CD14-positive monocyte (primary cell): Measurements from ENCODE around the gene HSPA1B. TPM values are rescaled to one million over a fixed set of nuclear protein-coding genes. Genes with fewer than 3 reads are reported as not detected.
A peak's percentile ranks its signal among the peaks of the same experiment; 100 is the strongest.

Experiments used
- DNase-seq, 3 donors: peaks; one replicate each; pipeline ENCODE4 v3.0.0-alpha.2; 2011 to 2022
- H2AFZ ChIP-seq: 2 replicates; pipeline ENCODE4 v1.6.0; 2012; ENCODE audit warnings: mild to moderate bottlenecking, low read depth, low read length, inconsistent platforms; ENCODE audit not compliant: insufficient read depth, poor library complexity, severe bottlenecking
- H3K27ac ChIP-seq, 2 donors: 1 replicate in 1 of 2; 2 replicates in 1 of 2; pipeline ENCODE4 v1.5.1; 2012 to 2013; ENCODE audit warnings: low read length in 2 of 2, control low read depth in 1 of 2, inconsistent platforms in 1 of 2, low read depth in 1 of 2, mild to moderate bottlenecking in 1 of 2
- H3K27me3 ChIP-seq, 2 donors: one replicate each; pipeline versions ENCODE4 v1.6.0 to v1.6.1; 2011 to 2013; ENCODE audit warnings: low read length in 2 of 2; ENCODE audit not compliant: control insufficient read depth in 2 of 2, insufficient read depth in 2 of 2
- H3K36me3 ChIP-seq, 2 donors: replicated peaks in 1 of 2; 1 replicate in 1 of 2; 2 replicates in 1 of 2; pipeline versions ENCODE4 v1.5.1 to v1.6.1; 2012 to 2013; ENCODE audit warnings: low read length in 2 of 2, control low read depth in 1 of 2, inconsistent platforms in 1 of 2, mild to moderate bottlenecking in 1 of 2; ENCODE audit not compliant: insufficient read depth in 2 of 2, control insufficient read depth in 1 of 2
- H3K4me1 ChIP-seq, 2 donors: 1 replicate in 1 of 2; 2 replicates in 1 of 2; pipeline versions ENCODE4 v1.5.1 to v1.6.1; 2012 to 2013; ENCODE audit warnings: low read length in 2 of 2, control low read depth in 1 of 2, inconsistent platforms in 1 of 2, mild to moderate bottlenecking in 1 of 2, moderate library complexity in 1 of 2; ENCODE audit not compliant: insufficient read depth in 2 of 2, control insufficient read depth in 1 of 2
- H3K4me2 ChIP-seq: replicated peaks from 2 replicates; pipeline ENCODE3; 2012; ENCODE audit warnings: low read length, moderate library complexity, mild to moderate bottlenecking; ENCODE audit not compliant: poor library complexity, severe bottlenecking; ENCODE audit errors: extremely low read depth
- H3K4me3 ChIP-seq, 3 experiments: fragments of 200-600 bp in 1 of 3; sonication (generic) in 1 of 3; replicated peaks in 1 of 3; 1 replicate in 2 of 3; 2 replicates in 1 of 3; pipeline ENCODE4 v1.5.1; 2011 to 2013; ENCODE audit warnings: low read length in 3 of 3, mild to moderate bottlenecking in 3 of 3, control low read depth in 2 of 3, low read depth in 2 of 3, inconsistent platforms in 1 of 3, moderate library complexity in 1 of 3
- H3K79me2 ChIP-seq: 2 replicates; pipeline ENCODE4 v1.6.0; 2012; ENCODE audit warnings: mild to moderate bottlenecking, control low read depth, inconsistent platforms, low read length, moderate library complexity; ENCODE audit not compliant: insufficient read depth
- H3K9ac ChIP-seq: 2 replicates; pipeline ENCODE4 v1.6.0; 2017; ENCODE audit warnings: low read length, mild to moderate bottlenecking; ENCODE audit not compliant: insufficient read depth, poor library complexity, severe bottlenecking
- H3K9me3 ChIP-seq, 2 donors: replicated peaks in 1 of 2; 1 replicate in 1 of 2; 2 replicates in 1 of 2; pipeline versions ENCODE4 v1.5.1 to v1.6.1; 2012 to 2013; ENCODE audit warnings: low read length in 2 of 2, control low read depth in 1 of 2; ENCODE audit not compliant: control insufficient read depth in 1 of 2, insufficient read depth in 1 of 2
- H4K20me1 ChIP-seq: 2 replicates; pipeline ENCODE4 v1.6.0; 2012; ENCODE audit warnings: mild to moderate bottlenecking, low read length, control low read depth, moderate library complexity; ENCODE audit not compliant: insufficient read depth
- H3K27ac Mint-ChIP-seq, 7 donors: one replicate each; pipeline ENCODE4 v1.8.0; 2020; ENCODE audit warnings: mild to moderate bottlenecking in 7 of 7, mixed read lengths in 7 of 7, moderate library complexity in 6 of 7, inconsistent platforms in 2 of 7
- H3K27me3 Mint-ChIP-seq, 3 donors: one replicate each; pipeline ENCODE4 v1.8.0; 2021 to 2022; ENCODE audit warnings: low read depth in 3 of 3, mild to moderate bottlenecking in 3 of 3, mixed read lengths in 3 of 3, moderate library complexity in 3 of 3, inconsistent platforms in 1 of 3
- H3K36me3 Mint-ChIP-seq, 2 donors: one replicate each; pipeline ENCODE4 v1.8.0; 2020; ENCODE audit warnings: mixed read lengths in 2 of 2, inconsistent platforms in 1 of 2, mild to moderate bottlenecking in 1 of 2
- H3K4me1 Mint-ChIP-seq: one replicate; pipeline ENCODE4 v1.8.0; 2020; ENCODE audit warnings: mild to moderate bottlenecking, mixed read lengths
- H3K4me3 Mint-ChIP-seq, 2 donors: one replicate each; pipeline ENCODE4 v1.8.0; 2020; ENCODE audit warnings: mild to moderate bottlenecking in 2 of 2, mixed read lengths in 2 of 2, moderate library complexity in 1 of 2
- H3K9me3 Mint-ChIP-seq, 7 donors: one replicate each; pipeline ENCODE4 v1.8.0; 2020 to 2022; ENCODE audit warnings: mixed read lengths in 7 of 7, mild to moderate bottlenecking in 6 of 7, moderate library complexity in 6 of 7, inconsistent platforms in 2 of 7
- CTCF ChIP-seq: fragments of 200-600 bp; IDR thresholded peaks from one replicate; pipeline ENCODE4 v1.8.0; 2022; ENCODE audit warnings: antibody characterized with exemption, mild to moderate bottlenecking
- WGBS: methylation state at CpG from one replicate; pipeline ENCODE4 v1.1.5; 2013; ENCODE audit warnings: missing lambda C conversion rate; ENCODE audit not compliant: insufficient coverage; 5-methylcytosine and 5-hydroxymethylcytosine counted together
- intact Hi-C, 2 donors: fragments of 100-400 bp; cut with micrococcal nuclease; formaldehyde crosslinking; loops; one replicate each; pipeline versions ENCODE4 v1.15.0 to v1.15.1; 2023
- polyA plus RNA-seq, 3 donors: library from polyadenylated mRNA; depleted of rRNA in 1 of 3; unstranded in 2 of 3; stranded (reverse) in 1 of 3; fragments of 300-500 nt in 2 of 3; fragments of >200 nt in 1 of 3; fragmentation: Illumina TruSeq in 2 of 3; gene quantifications; 1 replicate in 2 of 3; 2 replicates in 1 of 3; pipeline ENCODE4 v1.2.3, GENCODE V29; 2012 to 2021

The HSPA1B gene
- polyA plus RNA-seq, 3 donors: 3.4 to 81.4 (median 4.8) TPM

GRCh38 chr6:31821301-31822035, 6.1 kb upstream of the HSPA1B start:
- H3K27ac ChIP-seq: peak overlapping the region; percentile 69 to 76

More at GRCh38 chr6:31821301-31822035, 6.1 kb upstream of the HSPA1B start:
- peaks cover 54% of the 10 kb centered on the region for H3K79me2 ChIP-seq
- H3K4me1 ChIP-seq: peaks cover 69 to 86% of the 10 kb centered on the region in 2 donors
- H3K4me3 ChIP-seq: peak overlapping the region; percentile 56 to 93 (median 72)
- no peaks in the 10 kb centered on the region for H3K27me3 ChIP-seq
- peak overlapping the region; percentile 89 for H2AFZ ChIP-seq
- H3K36me3 ChIP-seq: no peaks in the 10 kb centered on the region
- Mint-ChIP-seq H3K4me3 (peak overlapping the region; percentile 87 to 92), H3K27me3 (peaks cover 0 to 4% (median 0%) of the 10 kb centered on the region in 3 donors), H3K36me3 (peaks cover 0 to 8% of the 10 kb centered on the region in 2 donors), H3K27ac (peak overlapping the region; percentile 91 to 97 (median 94)), H3K9me3 (peaks cover 0 to 2% (median 0%) of the 10 kb centered on the region in 7 donors), H3K4me1 (peaks cover 71% of the 10 kb centered on the region)
- DNase-seq: peak; percentile 24 to 45 (median 30)
- peak overlapping the region; percentile 98 for H3K4me2 ChIP-seq
- no peaks in the 10 kb centered on the region for H3K9me3 ChIP-seq
- TF ChIP-seq CTCF: no peak
- intact Hi-C loops: no loop called here
- no peaks in the 10 kb centered on the region for H4K20me1 ChIP-seq
- 2% methylated on average over 13 of the region's 39 CpGs for WGBS
- peak overlapping the region; percentile 70 for H3K9ac ChIP-seq
